NCI-H526 (cell line): Measurements from ENCODE around the gene KRT36.

Source experiments
- DNase-seq, 2 experiments: peaks; one replicate each; lab custom pipeline; 2025; lab: John Stamatoyannopoulos, UW

KRT36 gene

DNA sequence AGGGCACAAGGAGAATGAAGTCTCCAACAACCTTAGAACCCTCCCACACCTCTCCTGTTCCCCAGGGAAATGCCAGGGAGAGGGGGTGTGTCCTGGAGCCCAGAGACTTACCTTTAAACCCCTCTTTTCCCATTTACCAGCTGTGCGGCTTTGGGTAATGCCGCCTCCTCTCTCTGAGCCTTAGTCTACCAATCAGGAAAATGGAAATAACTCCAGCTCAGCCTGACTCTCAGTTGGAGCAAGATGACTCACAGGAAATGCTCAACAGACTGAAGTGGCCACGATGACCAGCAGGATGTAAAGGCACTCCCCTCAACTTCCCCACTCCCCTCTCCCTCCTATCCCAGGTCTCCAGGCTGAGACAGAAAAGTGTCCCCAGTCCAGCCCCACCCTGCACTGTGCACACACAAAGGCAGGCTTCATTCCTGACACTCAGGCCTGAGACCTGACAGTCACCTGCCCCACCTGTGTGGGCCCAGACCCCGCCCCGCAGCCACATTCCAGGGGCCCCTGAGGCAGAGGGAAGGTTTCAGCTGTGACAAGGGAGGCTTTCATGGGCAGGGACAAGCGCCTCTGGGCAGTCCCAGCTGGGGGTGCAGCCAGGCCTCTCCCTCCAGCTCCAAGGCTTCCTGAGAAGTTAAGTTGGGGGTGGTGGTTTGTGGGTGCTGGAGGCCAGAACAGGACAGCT is 32.0 kb upstream of the KRT36 start:
- peak in 1 of 2 experiments; percentile 60 for DNase-seq

DNA sequence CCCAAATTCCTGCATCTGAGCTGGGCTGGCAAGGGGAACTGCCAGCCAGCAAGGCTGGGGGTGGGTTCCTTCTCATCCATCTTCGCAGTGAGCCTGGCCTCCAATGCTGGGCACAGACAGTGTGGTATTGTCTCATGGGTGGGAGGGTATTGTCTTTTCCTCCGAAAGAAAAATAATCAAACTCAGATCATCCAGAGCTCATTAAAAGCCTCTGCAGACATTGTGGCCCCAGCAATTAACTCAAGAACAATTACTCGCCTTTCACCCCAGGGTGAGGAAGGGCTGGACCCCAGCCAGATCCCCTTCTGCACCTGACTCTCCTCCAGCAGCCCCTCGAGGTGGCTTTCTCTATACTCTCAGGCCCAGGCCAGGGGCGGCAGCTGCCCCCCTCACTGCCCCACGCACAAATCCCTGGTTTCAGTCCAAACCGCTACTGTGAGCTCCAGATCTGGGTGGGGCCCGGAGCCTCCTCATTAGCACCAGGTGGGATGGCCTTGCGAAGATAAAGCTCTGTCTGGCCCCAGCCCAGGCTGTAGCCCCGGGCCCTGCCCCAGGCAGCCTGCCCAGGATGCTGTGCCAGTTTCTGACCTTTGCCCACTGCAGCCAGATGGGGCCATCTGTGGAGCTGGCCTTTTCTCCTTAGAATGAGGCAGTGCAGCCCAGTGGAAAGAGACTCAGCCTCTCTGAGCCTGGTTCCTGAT is 31.3 kb upstream of the KRT36 start:
- DNase-seq: peak in 1 of 2 experiments; percentile 48

DNA sequence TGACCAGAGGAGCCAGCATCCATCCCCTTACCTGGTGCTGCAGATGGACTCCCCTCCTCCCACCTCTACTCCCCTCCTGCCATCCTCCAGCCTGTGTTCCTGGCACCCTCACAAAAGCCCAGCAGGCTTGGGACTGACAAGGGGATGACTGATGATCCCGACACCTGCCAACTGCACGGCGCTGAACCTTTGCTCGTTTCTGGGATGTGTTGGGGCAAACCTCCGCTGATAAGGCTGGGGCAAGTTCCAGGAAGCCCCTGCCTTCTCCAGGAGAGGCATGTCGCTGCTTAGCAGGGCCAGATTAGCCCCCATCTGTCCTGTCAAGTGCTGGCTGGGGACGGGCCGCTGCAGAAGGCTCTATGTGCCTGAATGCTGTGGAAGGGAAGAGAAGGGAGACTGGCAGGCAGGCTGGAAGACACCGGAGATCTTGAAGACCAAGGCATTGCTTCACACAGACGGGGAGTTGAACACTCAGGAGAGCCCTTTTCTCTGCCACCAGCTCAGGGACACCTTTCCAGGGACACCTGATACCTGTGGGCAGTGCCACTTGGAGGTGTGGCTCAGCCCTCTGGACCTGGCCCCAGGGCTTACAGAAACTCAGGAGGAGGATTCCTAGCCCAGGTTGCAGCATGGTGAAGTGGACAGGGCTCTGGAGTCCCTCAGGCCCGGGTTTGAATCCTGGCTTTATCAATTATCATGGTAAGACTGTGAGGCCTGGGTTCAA is 30.0 kb upstream of the KRT36 start:
- DNase-seq: peak in 1 of 2 experiments; percentile 18

DNA sequence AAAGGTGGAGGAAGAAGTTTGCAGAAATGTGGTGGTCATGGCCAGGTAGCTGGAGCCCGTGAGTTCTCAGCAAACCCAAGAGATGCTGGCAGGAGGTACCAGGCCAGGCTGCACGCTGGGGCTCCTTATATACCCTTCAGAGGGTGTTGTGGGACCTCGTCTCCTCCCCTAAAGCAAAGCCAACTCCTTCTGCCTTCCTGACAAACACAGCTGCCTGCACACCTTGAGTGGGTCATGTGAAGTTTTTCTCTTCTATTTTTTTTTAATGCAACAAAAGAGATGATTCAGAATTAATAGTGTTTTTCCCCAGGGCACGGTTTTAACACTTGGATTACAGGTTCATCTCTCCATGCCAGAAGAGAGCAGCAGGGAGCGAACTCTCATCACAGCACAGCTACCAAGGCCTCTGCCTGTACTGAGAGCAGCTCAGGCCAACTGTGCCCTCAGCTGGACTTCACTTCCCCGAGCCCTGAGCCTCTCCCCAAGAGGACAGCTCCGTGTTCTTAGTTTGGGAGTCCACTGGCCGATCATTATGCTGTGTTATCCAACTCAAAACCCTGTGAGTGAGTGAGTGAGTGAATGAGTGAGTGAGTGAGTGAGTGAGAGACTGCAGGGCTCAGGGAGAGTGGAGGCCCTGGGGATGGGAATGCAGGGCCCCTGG is 29.2 kb upstream of the KRT36 start, which contains the start of gene KRT15:
KRT15 (minus strand) TSS at position 102 of the 661 bp plus-strand sequence; CDS start at position 39, 63 bp downstream.
- no peak for DNase-seq

DNA sequence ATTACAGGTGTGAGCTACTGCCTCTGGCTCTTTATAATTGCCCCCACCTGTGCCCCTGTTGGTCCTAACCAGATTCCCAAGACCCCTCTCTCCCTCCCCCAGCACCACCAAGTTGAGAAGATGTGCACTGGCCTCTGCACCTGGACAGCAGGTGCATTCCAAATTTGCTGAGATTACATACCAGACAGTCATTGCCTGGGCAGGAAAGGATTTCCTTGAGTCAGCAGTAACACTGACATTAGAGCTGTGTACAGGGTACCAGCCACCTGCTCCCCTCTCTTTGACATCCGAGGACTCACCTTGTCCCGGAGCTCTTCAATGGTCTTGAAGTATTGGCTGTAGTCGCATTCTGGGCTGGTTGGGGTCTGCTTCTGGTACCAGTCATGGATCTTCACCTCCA is 28.3 kb upstream of the KRT36 start:
- no peak for DNase-seq

DNA sequence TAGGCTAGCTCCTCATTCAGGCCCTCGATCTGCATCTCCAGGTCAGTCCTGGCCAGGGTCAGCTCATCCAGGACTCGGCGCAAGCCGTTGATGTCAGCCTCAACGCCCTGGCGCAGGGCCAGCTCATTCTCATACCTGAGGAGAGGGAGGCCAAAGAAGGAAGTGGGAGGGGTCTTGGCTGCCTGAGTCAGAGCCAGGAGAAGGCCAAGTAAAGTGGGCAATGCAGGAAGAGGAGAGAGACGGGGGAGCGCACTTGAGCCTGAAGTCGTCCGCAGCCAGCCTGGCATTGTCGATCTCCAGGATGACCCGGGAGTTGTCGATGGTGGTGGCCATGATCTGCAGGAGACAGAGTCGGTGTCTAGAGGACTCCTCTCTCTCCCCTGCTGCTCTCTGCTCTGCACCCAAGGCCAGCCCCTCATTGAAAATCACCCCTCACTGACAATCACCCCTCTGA is 27.1 kb upstream of the KRT36 start:
- DNase-seq: no peak

DNA sequence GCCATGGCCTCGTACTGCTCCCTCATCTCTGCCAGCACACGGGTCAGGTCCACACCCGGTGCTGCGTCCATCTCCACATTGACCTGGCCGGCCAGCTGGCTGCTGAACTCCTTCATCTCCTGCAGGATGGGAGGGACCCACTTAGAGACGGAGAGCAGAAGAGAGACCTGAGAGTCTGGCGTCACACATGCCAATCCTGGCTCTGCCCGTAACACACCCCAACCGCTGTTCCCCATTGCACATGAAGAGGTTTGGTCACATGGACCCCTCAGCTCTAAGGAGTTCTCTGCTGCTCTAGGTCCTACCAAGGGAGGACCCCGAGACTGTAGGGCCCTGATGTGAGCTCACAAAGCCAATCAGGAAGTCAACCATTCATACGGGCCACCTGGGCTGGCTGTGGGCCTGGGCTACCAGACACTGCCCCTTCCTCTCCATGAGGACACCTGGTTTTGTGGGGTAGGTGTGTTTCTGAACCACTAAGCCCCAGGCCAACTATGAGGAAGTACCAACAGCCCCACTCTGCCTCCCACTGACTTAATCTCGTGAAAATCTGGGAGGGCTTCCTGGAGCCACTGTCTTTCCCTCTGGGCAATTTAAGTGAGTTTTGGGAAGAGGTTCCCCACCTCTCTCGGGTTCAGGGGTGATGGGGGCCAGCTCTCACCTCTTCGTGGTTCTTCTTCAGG is 26.6 kb upstream of the KRT36 start:
- DNase-seq: no peak

DNA sequence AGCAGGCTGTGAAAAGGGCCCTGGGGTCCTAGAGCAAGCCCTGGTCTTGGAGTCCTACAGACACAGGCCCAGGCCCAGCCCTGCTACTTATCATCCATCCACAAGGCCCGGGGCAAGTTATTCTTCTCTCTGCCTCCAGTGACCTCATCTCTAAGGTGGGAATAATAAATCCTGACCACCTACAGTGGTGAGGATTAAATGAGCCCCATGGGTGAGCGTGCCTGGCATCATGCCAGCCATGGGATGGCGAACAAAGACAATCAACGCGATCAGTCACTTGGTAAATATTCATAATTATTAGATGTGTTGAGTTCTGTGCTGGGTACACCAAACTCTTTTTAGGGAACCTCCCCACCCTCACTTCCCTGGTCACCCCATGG is 23.4 kb upstream of the KRT36 start:
- DNase-seq: no peak

DNA sequence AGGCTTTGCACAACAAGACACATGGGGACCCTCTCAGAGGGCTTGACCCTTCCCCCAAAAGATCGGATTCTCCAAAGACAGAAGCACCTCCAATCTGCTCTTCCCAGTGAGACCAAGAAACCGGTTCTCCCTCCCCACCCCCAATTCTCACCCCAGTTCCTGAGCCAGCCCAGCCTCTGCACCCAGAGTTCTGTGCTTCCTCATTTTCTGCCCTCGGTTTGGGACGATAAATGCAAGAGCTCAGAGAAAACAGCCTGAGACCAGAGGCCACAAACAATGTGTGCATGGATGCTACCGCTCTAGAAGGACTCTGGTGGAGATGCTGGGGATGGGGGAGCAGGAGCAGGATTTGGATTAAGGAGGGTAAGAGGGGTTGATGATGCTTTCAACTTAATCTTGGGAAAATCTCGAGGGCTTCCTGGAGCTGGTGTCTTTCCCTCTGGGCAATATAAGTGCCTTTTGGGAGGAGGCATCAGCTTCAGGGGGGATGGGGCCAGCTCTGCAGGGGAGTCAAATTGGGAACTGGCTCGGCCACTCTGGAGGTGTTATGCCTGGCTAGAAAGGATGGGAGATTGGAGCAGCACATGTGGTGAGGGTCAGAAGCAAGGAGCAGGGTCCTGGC is 22.9 kb upstream of the KRT36 start:
- DNase-seq: no peak

DNA sequence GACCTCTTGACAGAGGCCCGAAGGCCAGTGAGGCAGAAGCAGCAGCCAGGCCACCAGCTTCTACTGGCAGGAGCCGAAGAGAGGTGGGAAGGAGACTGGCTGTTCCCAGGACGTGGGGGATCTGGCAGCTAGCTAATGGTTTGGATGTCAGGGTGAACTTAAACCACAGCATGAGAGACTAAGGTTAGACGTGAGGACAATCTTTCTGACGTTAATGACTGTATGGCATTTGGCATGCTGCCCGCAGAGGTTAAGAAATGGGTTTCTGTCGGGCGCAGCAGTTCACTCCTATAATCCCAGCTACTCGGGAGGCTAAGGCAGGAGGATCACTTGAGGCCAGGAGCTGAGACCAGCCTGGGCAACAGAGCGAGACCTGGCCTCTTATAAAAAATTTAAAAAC is 22.0 kb upstream of the KRT36 start:
- DNase-seq: no peak

DNA sequence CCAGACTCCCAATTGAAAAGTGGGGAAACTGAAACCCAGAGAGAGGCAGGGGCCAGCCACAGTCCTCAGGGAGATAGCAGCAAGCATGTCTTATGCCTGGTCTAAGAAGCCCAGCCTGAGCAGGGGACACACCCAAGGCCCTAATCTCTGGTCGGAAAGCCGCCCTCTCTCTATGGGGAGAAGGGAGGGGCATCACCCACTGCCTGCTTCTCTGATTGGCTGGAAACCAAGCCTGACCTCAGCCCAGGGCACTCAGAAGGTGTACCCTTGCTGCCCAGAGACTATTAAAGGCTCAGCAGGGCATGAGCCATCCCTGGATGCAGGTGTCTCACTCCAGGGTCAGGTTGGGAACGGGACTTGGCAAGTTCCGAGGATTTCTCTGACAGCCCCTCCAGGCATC is 21.4 kb upstream of the KRT36 start:
- peak in 1 of 2 experiments; percentile 16 for DNase-seq

DNA sequence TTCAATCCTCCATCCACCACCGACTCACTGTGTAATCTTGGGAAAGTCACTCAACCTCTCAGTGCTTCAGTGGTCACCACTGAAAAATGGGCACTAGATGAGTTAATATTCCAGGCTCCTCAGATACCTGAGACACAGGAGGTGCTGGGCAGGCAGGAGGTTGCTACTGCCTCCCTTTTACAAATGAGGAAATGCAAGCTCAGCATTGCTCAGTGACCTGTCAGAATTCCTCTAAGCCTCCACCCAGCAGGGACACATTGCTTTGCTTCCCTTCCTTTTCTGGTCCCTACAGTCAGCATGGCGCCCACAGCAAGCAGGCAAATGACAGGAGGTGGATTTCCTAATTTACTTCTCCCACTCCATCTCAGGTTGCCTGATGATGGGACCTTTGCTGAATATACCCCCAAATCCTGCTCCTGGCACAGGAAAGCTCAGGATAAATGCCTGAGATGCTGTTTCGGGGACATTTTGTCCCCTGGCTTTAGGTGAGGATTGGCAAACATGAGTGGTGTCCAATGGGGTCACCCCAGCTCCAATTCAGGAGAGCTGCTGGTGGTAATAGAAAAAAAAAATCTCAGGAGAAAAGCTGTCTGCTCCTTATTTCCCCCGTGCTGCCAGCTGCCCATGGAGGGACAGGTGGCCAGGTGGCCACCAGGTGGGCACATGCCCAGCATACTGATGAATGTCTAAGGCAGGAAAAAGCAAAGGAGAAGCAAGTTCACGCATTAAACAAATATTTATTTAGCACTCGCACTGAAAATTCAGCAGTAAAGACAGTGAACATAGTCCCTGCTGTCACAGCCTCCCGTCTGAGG is 20.7 kb upstream of the KRT36 start:
- DNase-seq: no peak

DNA sequence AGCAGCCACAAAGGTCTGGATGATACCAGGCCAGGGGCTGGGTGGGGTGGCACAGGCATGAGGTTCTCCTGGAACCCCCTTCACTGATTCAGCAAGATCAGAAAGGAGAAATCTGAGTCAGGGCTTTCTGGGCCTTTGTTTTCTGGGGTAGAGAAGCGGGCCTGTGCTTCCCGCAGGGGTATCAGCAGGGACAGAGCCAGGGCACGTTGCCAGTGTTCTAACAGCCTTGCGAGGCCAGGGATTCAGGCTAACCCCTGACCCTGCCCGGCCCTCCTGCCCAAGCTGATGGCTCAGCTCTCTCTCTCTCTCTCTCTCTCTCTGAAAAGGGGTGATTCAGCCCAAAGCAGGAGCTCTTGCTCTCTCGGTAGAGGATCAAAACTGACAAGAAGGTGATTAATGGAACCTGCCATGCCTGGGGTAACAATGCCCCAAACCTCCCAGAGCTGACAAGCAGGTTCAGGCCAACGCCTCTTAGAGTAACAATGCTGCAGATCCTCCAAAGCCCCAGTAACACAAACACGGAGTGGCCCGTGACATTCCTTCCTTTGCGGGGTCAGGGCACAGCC is 17.7 kb upstream of the KRT36 start:
- no peak for DNase-seq

DNA sequence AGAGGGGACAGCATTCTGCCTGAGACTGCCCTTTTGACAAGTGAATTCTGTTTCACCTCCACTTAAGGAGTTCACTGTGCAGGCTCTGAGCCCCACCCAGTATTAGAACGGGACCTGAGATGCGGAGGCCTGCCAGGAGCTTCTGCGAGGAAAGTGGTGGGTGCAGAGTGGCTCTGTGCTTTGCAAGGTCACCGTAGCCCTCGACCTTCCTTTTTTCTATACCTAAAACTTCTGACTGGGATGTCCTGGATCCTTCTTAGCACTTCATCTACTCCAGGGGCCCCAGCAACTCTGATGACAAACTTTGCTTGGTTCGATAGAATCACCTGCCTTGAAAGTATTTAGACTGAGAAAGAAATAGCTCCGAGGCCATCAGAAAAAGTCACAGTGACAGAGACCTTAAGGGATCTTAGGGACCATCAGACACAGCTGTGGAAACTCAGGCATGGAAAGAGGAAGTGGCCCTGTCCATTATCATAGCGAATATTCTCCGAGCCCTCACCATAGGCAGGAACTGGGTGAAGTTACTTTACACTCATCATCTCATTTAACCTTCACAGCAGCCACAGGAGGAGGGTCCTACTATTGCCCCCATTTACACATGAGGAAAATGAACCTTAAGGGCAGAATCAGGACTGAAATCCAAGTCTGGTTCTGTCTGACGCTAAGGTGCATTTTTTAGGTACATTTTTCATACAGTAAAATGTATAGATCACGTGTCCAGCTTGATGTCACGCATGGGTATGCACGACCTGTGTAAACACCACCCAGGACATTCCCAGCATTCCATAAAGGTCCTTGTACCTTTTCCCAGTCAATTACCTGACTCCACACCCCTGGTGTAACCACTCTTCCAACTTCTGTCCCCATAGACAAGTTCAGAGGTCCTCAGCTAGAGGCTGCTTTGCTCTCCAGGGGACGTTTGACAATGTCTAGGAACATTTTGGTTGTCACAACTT is 16.4 kb upstream of the KRT36 start:
- DNase-seq: no peak

DNA sequence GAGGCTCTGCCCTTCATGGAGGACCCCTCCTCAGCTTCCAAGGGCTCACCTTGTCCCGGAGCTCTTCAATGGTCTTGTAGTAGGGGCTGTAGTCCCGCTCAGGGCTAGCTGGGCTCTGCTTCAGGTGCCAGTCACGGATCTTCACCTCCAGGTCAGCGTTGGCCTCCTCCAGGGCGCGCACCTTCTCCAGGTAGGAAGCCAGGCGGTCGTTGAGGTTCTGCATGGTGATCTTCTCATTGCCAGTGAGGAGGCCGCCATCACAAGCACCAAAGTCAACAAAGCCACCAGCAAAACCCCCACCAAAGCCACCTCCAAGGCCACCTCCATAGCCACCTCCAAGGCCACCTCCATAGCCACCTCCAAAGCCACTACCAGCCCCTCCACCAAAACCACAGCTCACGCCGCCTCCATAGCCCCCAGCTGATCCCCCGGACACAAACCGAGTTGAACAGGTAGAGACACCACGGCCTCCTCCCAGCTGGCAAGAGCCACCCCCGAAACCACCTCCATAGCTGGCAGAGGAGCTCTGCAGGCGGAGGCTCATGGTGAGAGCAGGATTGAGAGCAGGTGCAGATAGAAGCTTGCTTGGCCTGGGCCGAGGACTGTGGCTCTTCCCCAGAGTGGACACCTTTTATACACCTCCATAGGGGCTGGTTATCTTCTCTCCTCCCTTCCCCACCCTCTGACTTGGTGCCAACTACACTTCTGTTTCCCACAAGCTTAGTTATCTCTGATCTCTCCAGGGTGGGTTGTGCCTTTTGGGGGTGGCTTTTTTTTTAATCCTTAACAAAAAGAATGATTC is 15.5 kb upstream of the KRT36 start, which contains the start of gene KRT13:
KRT13 (minus strand) TSS at position 606 of the 802 bp plus-strand sequence; CDS start at position 544, 62 bp downstream.
- DNase-seq: no peak

DNA sequence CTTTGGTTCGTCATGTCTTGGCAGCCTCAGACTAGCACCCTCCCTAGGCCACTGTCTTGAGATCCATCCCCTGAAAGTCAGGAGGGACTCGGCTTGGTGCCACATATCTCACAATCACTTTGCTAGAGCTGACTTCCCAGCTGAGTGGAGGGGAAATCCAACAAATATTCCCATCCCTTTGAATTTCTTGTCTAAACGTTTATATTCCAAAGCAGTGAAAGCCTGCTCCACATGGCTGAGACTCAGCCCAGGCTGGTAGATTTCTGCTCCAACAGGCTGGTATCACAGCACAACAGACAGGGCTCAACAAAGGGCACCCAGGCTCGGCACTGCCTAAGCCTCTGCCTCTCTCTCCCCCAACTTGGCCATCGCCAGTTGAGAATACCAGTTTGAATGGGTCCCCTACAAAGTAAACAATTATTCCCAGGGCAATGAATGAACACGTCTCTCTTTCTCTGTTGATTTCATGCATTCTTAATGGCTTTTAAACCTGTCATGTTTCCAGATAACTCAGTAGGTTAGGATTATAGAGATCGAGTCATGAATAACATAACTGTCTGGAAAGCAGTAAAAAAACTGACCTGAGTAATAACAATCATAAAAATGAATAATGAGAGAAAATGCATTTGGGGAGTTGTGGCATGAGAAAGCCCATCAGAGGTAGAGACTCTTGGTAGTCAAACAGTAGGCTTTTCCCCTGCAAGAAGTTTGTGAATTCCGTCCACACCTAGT is 14.7 kb upstream of the KRT36 start:
- no peak for DNase-seq

DNA sequence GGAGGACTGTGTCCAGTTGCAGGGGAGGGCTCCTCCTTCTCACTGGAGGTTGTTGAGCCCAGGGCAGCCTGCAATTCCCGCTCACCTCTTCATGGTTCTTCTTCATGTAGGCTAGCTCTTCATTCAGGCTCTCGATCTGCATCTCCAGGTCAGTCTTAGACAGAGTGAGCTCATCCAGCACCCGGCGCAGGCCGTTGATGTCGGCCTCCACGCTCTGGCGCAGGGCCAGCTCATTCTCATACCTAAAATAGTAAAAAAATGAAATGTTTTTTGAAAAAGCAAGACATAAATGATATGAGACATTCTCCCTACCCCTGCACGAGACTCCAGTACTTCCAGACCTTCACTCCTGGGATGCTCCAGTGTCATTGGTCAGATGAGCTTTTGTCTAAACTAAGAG is 13.5 kb upstream of the KRT36 start:
- no peak for DNase-seq
